H1 (cell line): ENCODE results near the gene ABHD6. TPM values are rescaled to one million over a fixed set of nuclear protein-coding genes. Genes with fewer than 3 reads are reported as not detected.

Experiments used
- CTCF ChIA-PET: fragments of 300-600 bp; sonication (Branson Sonifier 250); formaldehyde crosslinking; loops from one replicate; lab custom pipeline; 2021; ENCODE audit not compliant: partially characterized antibody; lab: Charles Lee
- POLR2A ChIA-PET: fragments of 300-600 bp; sonication (Branson Sonifier 250); formaldehyde crosslinking; loops from one replicate; lab custom pipeline; 2021; ENCODE audit warnings: inconsistent platforms; ENCODE audit not compliant: partially characterized antibody; lab: Charles Lee
- DNase-seq, 2 experiments: peaks; one replicate each; pipeline versions ENCODE4 v3.0.0 to v3.0.0-alpha.2; 2010 to 2022; ENCODE audit warnings: low spot score in 2 of 2, low read depth in 1 of 2, mixed read lengths in 1 of 2
- FAIRE-seq: peaks from 2 replicates; lab custom pipeline; 2011; peaks lifted over from hg19 to GRCh38; lab: Jason Lieb, UNC
- H2AFZ ChIP-seq: 2 replicates; pipeline ENCODE4 v1.8.1; 2012; ENCODE audit warnings: low read length, inconsistent platforms
- H2AK5ac ChIP-seq: 2 replicates; pipeline ENCODE4 v1.6.1; 2013; ENCODE audit warnings: low read depth, low read length
- H2BK120ac ChIP-seq: replicated peaks from 2 replicates; pipeline ENCODE3; 2013; ENCODE audit warnings: low read depth, low read length, inconsistent platforms
- H2BK12ac ChIP-seq: 2 replicates; pipeline ENCODE4 v1.6.1; 2013; ENCODE audit warnings: low read depth, low read length
- H2BK15ac ChIP-seq: 2 replicates; pipeline ENCODE4 v1.6.1; 2013; ENCODE audit warnings: low read length
- H2BK20ac ChIP-seq: 2 replicates; pipeline ENCODE4 v1.6.1; 2013; ENCODE audit warnings: low read length
- H2BK5ac ChIP-seq: 2 replicates; pipeline ENCODE4 v1.6.1; 2013; ENCODE audit warnings: low read depth, low read length
- H3K14ac ChIP-seq: 2 replicates; pipeline ENCODE4 v1.6.1; 2013; ENCODE audit warnings: inconsistent platforms; ENCODE audit not compliant: insufficient read length
- H3K18ac ChIP-seq: 2 replicates; pipeline ENCODE4 v1.6.1; 2013; ENCODE audit warnings: low read length; ENCODE audit errors: extremely low read depth
- H3K23ac ChIP-seq: 2 replicates; pipeline ENCODE4 v1.6.1; 2013; ENCODE audit warnings: inconsistent platforms; ENCODE audit not compliant: insufficient read length
- H3K23me2 ChIP-seq: 2 replicates; pipeline ENCODE4 v1.6.1; 2013; ENCODE audit warnings: low read depth, low read length
- H3K27ac ChIP-seq: 2 replicates; pipeline ENCODE4 v1.6.1; 2011; ENCODE audit warnings: low read depth, low read length, inconsistent platforms
- H3K27me3 ChIP-seq, 4 experiments: replicated peaks in 1 of 4; 1 replicate in 1 of 4; 2 replicates in 3 of 4; pipeline versions ENCODE4 v1.6.1 to v1.8.1; 2011 to 2013; ENCODE audit warnings: low read length in 3 of 4, mild to moderate bottlenecking in 3 of 4, inconsistent platforms in 2 of 4, mixed read lengths in 2 of 4, moderate library complexity in 1 of 4; ENCODE audit not compliant: control insufficient read depth in 3 of 4, insufficient read depth in 3 of 4; ENCODE audit errors: extremely low read depth in 1 of 4
- H3K36me3 ChIP-seq, 4 experiments: 2 replicates each; pipeline versions ENCODE4 v1.6.1 to v1.8.1; 2011 to 2013; ENCODE audit warnings: mild to moderate bottlenecking in 4 of 4, low read length in 3 of 4, moderate library complexity in 2 of 4, control low read depth in 1 of 4, inconsistent platforms in 1 of 4; ENCODE audit not compliant: insufficient read depth in 4 of 4, control insufficient read depth in 2 of 4
- H3K4ac ChIP-seq: replicated peaks from 2 replicates; pipeline ENCODE3; 2013; ENCODE audit warnings: low read length, low read depth, mixed read lengths, inconsistent platforms; ENCODE audit not compliant: insufficient read length
- H3K4me1 ChIP-seq, 4 experiments: replicated peaks in 1 of 4; 1 replicate in 1 of 4; 2 replicates in 3 of 4; pipeline versions ENCODE4 v1.6.1 to v1.8.1; 2011 to 2013; ENCODE audit warnings: low read length in 3 of 4, inconsistent platforms in 2 of 4, mixed read lengths in 1 of 4; ENCODE audit not compliant: insufficient read depth in 4 of 4, control insufficient read depth in 3 of 4
- H3K4me2 ChIP-seq, 2 experiments: 2 replicates each; pipeline versions ENCODE4 v1.6.1 to v1.8.1; 2011 to 2013; ENCODE audit warnings: low read depth in 2 of 2, low read length in 2 of 2, control low read depth in 1 of 2, inconsistent platforms in 1 of 2, mild to moderate bottlenecking in 1 of 2; ENCODE audit not compliant: insufficient read depth in 1 of 2
- H3K4me3 ChIP-seq, 4 experiments: fragments of 200-600, 300-600 bp in 1 of 4; sonication (generic), shearing (Covaris generic), sonication (Bioruptor Twin) in 1 of 4; 2 replicates each; pipeline versions ENCODE4 v1.5.1 to v1.8.1; 2011 to 2016; ENCODE audit warnings: low read length in 4 of 4, low read depth in 3 of 4, control low read depth in 2 of 4, inconsistent platforms in 2 of 4, mild to moderate bottlenecking in 2 of 4, mixed read lengths in 1 of 4, moderate library complexity in 1 of 4; ENCODE audit not compliant: insufficient read depth in 2 of 4; ENCODE audit errors: extremely low read depth in 1 of 4
- H3K56ac ChIP-seq: replicated peaks from 2 replicates; pipeline ENCODE3; 2013; ENCODE audit warnings: low read depth, mild to moderate bottlenecking, mixed read lengths, low read length, inconsistent platforms; ENCODE audit not compliant: insufficient read length
- H3K79me1 ChIP-seq: 2 replicates; pipeline ENCODE4 v1.6.1; 2013; ENCODE audit warnings: low read depth, low read length, control low read depth
- H3K79me2 ChIP-seq, 2 experiments: 2 replicates each; pipeline versions ENCODE4 v1.6.1 to v1.8.1; 2012 to 2013; ENCODE audit warnings: low read length in 2 of 2, mild to moderate bottlenecking in 2 of 2, inconsistent platforms in 1 of 2; ENCODE audit not compliant: insufficient read depth in 2 of 2, control insufficient read depth in 1 of 2
- H3K9ac ChIP-seq, 4 experiments: replicated peaks in 1 of 4; 1 replicate in 1 of 4; 2 replicates in 3 of 4; pipeline versions ENCODE4 v1.6.1 to v1.8.1; 2011 to 2013; ENCODE audit warnings: low read depth in 3 of 4, low read length in 3 of 4, control low read depth in 2 of 4, mild to moderate bottlenecking in 2 of 4, moderate library complexity in 2 of 4, inconsistent platforms in 1 of 4; ENCODE audit errors: extremely low read depth in 1 of 4
- H3K9me3 ChIP-seq, 2 experiments: 2 replicates each; pipeline versions ENCODE4 v1.6.1 to v1.8.1; 2012 to 2013; ENCODE audit warnings: mild to moderate bottlenecking in 2 of 2, moderate library complexity in 2 of 2, control low read depth in 1 of 2, inconsistent platforms in 1 of 2, low read depth in 1 of 2, low read length in 1 of 2, mixed read lengths in 1 of 2; ENCODE audit not compliant: insufficient read depth in 2 of 2
- H4K20me1 ChIP-seq, 2 experiments: replicated peaks in 1 of 2; 2 replicates each; pipeline versions ENCODE3 to v1.8.1; 2011 to 2013; ENCODE audit warnings: inconsistent platforms in 2 of 2, low read length in 2 of 2, mild to moderate bottlenecking in 1 of 2; ENCODE audit not compliant: insufficient read depth in 2 of 2, control insufficient read depth in 1 of 2
- H4K5ac ChIP-seq: 2 replicates; pipeline ENCODE4 v1.6.1; 2013; ENCODE audit warnings: low read length, low read depth, mixed read lengths, inconsistent platforms; ENCODE audit not compliant: insufficient read length
- H4K8ac ChIP-seq: 2 replicates; pipeline ENCODE4 v1.8.0; 2013; ENCODE audit warnings: mild to moderate bottlenecking, moderate library complexity, low read length, inconsistent platforms; ENCODE audit not compliant: insufficient read depth; ENCODE audit errors: extremely low read depth
- H4K91ac ChIP-seq: replicated peaks from 2 replicates; pipeline ENCODE3; 2013; ENCODE audit warnings: low read length, mixed read lengths, inconsistent platforms; ENCODE audit not compliant: insufficient read length
- BCL11A ChIP-seq, 2 experiments: IDR thresholded peaks; one replicate each; pipeline ENCODE4 v1.6.1; 2011; ENCODE audit warnings: low read depth in 2 of 2, low read length in 2 of 2, mild to moderate bottlenecking in 2 of 2
- CHD1 ChIP-seq: IDR thresholded peaks from 2 replicates; pipeline ENCODE4 v1.6.1; 2012; ENCODE audit warnings: low read depth, low read length, improper control_type of control experiment
- EGR1 ChIP-seq: IDR thresholded peaks from 2 replicates; pipeline ENCODE4 v1.6.1; 2011; ENCODE audit warnings: low read depth, low read length, borderline replicate concordance
- EZH2 ChIP-seq: fragments of 200-600 bp; sonication (generic); IDR thresholded peaks from 2 replicates; pipeline ENCODE4 v1.7.1; 2012; ENCODE audit warnings: low read depth, mild to moderate bottlenecking, moderate library complexity, low read length, inconsistent platforms; ENCODE audit not compliant: severe bottlenecking
- GABPA ChIP-seq: IDR thresholded peaks from 2 replicates; pipeline ENCODE4 v1.6.1; 2011; ENCODE audit warnings: mild to moderate bottlenecking, low read length, moderate library complexity, borderline replicate concordance; ENCODE audit not compliant: insufficient read depth
- GTF2F1 ChIP-seq: IDR thresholded peaks from 2 replicates; pipeline ENCODE4 v1.6.1; 2012; ENCODE audit warnings: low read depth, low read length, improper control_type of control experiment, borderline replicate concordance
- HDAC2 ChIP-seq, 2 experiments: fragments of 300-600 bp in 1 of 2; sonication (generic) in 1 of 2; IDR thresholded peaks; 2 replicates each; pipeline ENCODE4 v1.6.1; 2011 to 2012; ENCODE audit warnings: low read depth in 2 of 2, low read length in 2 of 2, mild to moderate bottlenecking in 2 of 2, moderate library complexity in 2 of 2, borderline replicate concordance in 1 of 2, inconsistent platforms in 1 of 2
- KDM4A ChIP-seq: IDR thresholded peaks from one replicate; pipeline ENCODE4 v1.7.1; 2012; ENCODE audit warnings: low read depth, mild to moderate bottlenecking, moderate library complexity, low read length, inconsistent platforms; ENCODE audit not compliant: severe bottlenecking
- KDM5A ChIP-seq: fragments of 200-600 bp; IDR thresholded peaks from 2 replicates; pipeline ENCODE4 v1.7.1; 2012; ENCODE audit warnings: mild to moderate bottlenecking, low read length, inconsistent platforms, mixed read lengths
- NANOG ChIP-seq: IDR thresholded peaks from 2 replicates; pipeline ENCODE4 v1.6.1; 2011; ENCODE audit warnings: low read length, low read depth, mild to moderate bottlenecking, inconsistent platforms; ENCODE audit not compliant: insufficient read depth, poor library complexity, severe bottlenecking
- SIRT6 ChIP-seq: IDR thresholded peaks from one replicate; pipeline ENCODE4 v1.7.1; 2012; ENCODE audit warnings: low read length, inconsistent platforms
- ZNF274 ChIP-seq: IDR thresholded peaks from 2 replicates; pipeline ENCODE4 v1.7.0; 2012; ENCODE audit warnings: low read length, borderline replicate concordance; ENCODE audit errors: extremely low read depth
- WGBS, 2 experiments: shearing (Covaris generic) in 1 of 2; methylation state at CpG; one replicate each; pipeline versions ENCODE4 v1.1.6 to v1.1.7; 2013 to 2015; ENCODE audit warnings: low lambda C conversion rate in 2 of 2, mixed read lengths in 2 of 2, inconsistent platforms in 1 of 2, low coverage in 1 of 2, missing lambda C conversion rate in 1 of 2; ENCODE audit not compliant: insufficient replicate concordance in 2 of 2, insufficient coverage in 1 of 2, insufficient read length in 1 of 2; ENCODE audit errors: extremely low coverage in 1 of 2, missing lambda C conversion rate in 1 of 2; 5-methylcytosine and 5-hydroxymethylcytosine counted together
- polyA plus RNA-seq, 7 experiments: library from polyadenylated mRNA; depleted of rRNA in 3 of 7; stranded (reverse) in 5 of 7; unstranded in 2 of 7; fragments of >200 nt in 5 of 7; fragments of 200-250 nt in 2 of 7; gene quantifications; 1 replicate in 5 of 7; 2 replicates in 1 of 7; 4 replicates in 1 of 7; pipeline versions ENCODE4 v1.2.1 to v1.2.3, GENCODE V29; 2011 to 2013; ENCODE audit warnings: missing spikeins in 2 of 7, mixed read lengths in 2 of 7
- total RNA-seq: library from RNA; stranded (reverse); fragmentation: NEBNext Ultra II Directional; extraction: Animal tissue kit (Norgen Biotek cat#: 25700); gene quantifications from 2 replicates; pipeline ENCODE4 v1.2.1, GENCODE V29; 2021

ABHD6 gene
- total and polyA plus RNA-seq, 2 of the 8 experiments (the other 6 are each of a cell fraction or from before 2014, with no cell fraction given), result 5.9 to 6.6 TPM

DNA sequence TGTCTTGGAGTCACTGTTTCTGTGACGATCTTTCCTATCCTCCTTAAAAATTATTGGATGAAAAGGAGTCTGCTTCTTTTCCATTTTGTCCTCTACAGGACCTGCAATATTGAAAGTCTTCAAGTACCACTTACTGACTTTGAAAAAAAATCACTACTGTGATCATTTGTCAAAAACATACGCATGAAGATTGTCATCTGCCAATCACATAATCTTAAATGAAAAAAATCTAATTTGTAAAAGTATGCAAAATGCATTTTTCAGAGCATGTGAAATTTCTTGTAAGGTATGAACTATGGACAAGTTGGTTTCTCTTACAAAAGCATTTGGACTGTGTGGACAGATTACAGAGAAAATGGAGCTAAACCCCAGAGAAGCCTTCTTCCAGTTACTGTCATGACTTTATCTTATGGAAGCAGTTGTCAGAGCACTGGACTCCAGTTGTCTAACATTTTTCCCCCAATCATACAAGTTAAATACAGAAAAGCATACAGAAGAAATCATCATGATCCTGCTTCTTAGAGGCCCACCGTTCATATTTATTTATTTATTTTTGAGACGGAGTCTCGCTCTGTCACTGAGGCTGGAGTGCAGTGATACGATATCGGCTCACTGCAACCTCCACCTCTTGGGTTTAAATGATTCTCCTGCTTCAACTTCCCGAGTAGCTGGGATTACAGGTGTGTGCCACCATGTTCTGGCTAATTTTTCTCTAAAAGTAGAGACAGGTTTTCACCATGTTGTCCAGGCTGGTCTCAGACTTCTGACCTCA is 91.7 kb downstream of the ABHD6 start:
- Histone ChIP-seq H3K36me3 (no peaks in the 10 kb centered on the region), H3K23me2 (peaks cover 7% of the 10 kb centered on the region; the same call in 1 of the 2 replicates), H2BK20ac (no peak overlapping the region), H3K9ac (no peak overlapping the region), H3K4me2 (no peak overlapping the region), H3K56ac (no peak overlapping the region), H3K18ac (no peak overlapping the region), H3K4ac (no peak overlapping the region), H3K79me1 (no peaks in the 10 kb centered on the region), H2BK12ac (no peak overlapping the region), H2AK5ac (no peak overlapping the region), H2BK15ac (no peak overlapping the region), H3K27me3 (peaks cover 0 to 10% (median 7%) of the 10 kb centered on the region in 4 experiments; a peak in 5 of 7 replicates), H4K91ac (no peak overlapping the region), H3K79me2 (no peaks in the 10 kb centered on the region), H2BK120ac (no peak overlapping the region), H3K4me1 (0 out of 7 replicates have a peak, but pooled peaks cover 0 to 4% (median 0%) of the 10 kb centered on the region in 4 experiments), H3K14ac (no peak overlapping the region), H3K4me3 (no peak overlapping the region), H4K5ac (no peak overlapping the region), H2BK5ac (no peak overlapping the region), H2AFZ (no peak overlapping the region), H3K27ac (no peak overlapping the region), H3K23ac (no peak overlapping the region), H4K20me1 (no peaks in the 10 kb centered on the region), H3K9me3 (no peaks in the 10 kb centered on the region), H4K8ac (no peak overlapping the region)
- ChIA-PET POLR2A (interaction anchor here (1.5 kb wide), 1 partner anchor 13 kb away, joined by 4 read pairs; no protein-coding TSS in a partner anchor), CTCF (interaction anchor here (2.3 kb wide), 1 partner anchor 21 kb away, joined by 5 read pairs; no protein-coding TSS in a partner anchor)
- DNase-seq (no peak), FAIRE-seq (no peak)
- WGBS, 2 experiments, result 86% methylated on average over 8 of the region's 8 CpGs; no CpG with 5 or more reads in 1 of the 2 experiments
- TF ChIP-seq EZH2 (no peak), HDAC2 (IDR thresholded peaks at IDR 0.05; ENCODE audit: borderline replicate concordance in 1 of 2, low read depth in 2 of 2, low read length in 2 of 2) (no peak), GABPA (no peak), SIRT6 (no peak), BCL11A (IDR thresholded peaks at IDR 0.05; ENCODE audit: low read depth in 2 of 2, low read length in 2 of 2) (no peak), CHD1 (no peak), ZNF274 (no peak), EGR1 (no peak), NANOG (no peak), GTF2F1 (no peak), KDM5A (no peak), KDM4A (no peak)
